K562 (cell line): ENCODE measurements around the gene SORCS2. TPM values are rescaled to one million over a fixed set of nuclear protein-coding genes. Genes with fewer than 3 reads are reported as not detected.

Experiments
- BRCA1 ChIP-seq, 2 experiments: fragments of 450-650 bp in 1 of 2; sonication (generic) in 1 of 2; formaldehyde crosslinking in 1 of 2; IDR thresholded peaks; 2 replicates each; pipeline versions ENCODE4 v1.5.0 to v1.6.1; 2017 to 2020; ENCODE audit warnings: mild to moderate bottlenecking in 1 of 2, missing genetic modification reagents in 1 of 2
- DIDO1 ChIP-seq: fragments of 450-650 bp; IDR thresholded peaks from 2 replicates; pipeline ENCODE4 v1.6.1; 2016; ENCODE audit warnings: low read depth, missing biosample characterization, missing genetic modification characterization
- ETV1 ChIP-seq: fragments of 450-650 bp; conservative IDR thresholded peaks from 2 replicates; pipeline ENCODE4 v1.6.1; 2016; ENCODE audit warnings: missing genetic modification characterization, control low read depth, low read depth, missing compliant biosample characterization
- L3MBTL2 ChIP-seq: fragments of 450-650 bp; IDR thresholded peaks from 2 replicates; pipeline ENCODE4 v1.6.1; 2016; ENCODE audit warnings: mild to moderate bottlenecking, moderate library complexity
- MAFF ChIP-seq: IDR thresholded peaks from 2 replicates; pipeline ENCODE4 v1.6.1; 2012; ENCODE audit warnings: low read length, improper control_type of control experiment
- MEF2D ChIP-seq: conservative IDR thresholded peaks from 2 replicates; pipeline ENCODE4 v1.6.1; 2016; ENCODE audit warnings: low read depth, missing genetic modification characterization, missing compliant biosample characterization
- RBM22 ChIP-seq: fragments of 200-400 bp; formaldehyde crosslinking; IDR thresholded peaks from 2 replicates; pipeline ENCODE4 v1.6.1; 2018; ENCODE audit warnings: low read length, low read depth; ENCODE audit not compliant: poor library complexity, severe bottlenecking
- ZZZ3 ChIP-seq: fragments of 450-650 bp; IDR thresholded peaks from 2 replicates; pipeline ENCODE4 v1.6.1; 2016; ENCODE audit warnings: antibody characterized with exemption, mild to moderate bottlenecking, moderate library complexity
- polyA plus RNA-seq, 8 experiments: library from polyadenylated mRNA; depleted of rRNA in 4 of 8; stranded (reverse) in 5 of 8; unstranded in 3 of 8; fragments of >200 nt; fragmentation: Nextera tagmentation in 2 of 8; fragmentation: Illumina TruSeq in 1 of 8; extraction: Ambion mirVana in 2 of 8; extraction: Trizol in 1 of 8; gene quantifications; 2 replicates each; pipeline versions ENCODE4 v1.2.1 to v1.2.3, GENCODE V29; 2011 to 2014; ENCODE audit warnings: inconsistent platforms in 1 of 8, missing spikeins in 1 of 8
- total RNA-seq, 7 experiments: library from RNA; depleted of rRNA in 6 of 7; stranded (reverse); fragments of >200 nt in 6 of 7; fragmentation: Illumina TruSeq in 2 of 7; extraction: Trizol in 2 of 7; gene quantifications; 2 replicates each; pipeline versions ENCODE4 v1.2.1 to v1.2.3, GENCODE V29; 2011 to 2021; ENCODE audit warnings: low replicate concordance in 1 of 7
- TF ChIP-seq, protein P1 (sequence below): sonication (generic); formaldehyde crosslinking; IDR thresholded peaks from 2 replicates; pipeline ENCODE4 v1.8.0; 2022; ENCODE audit warnings: mild to moderate bottlenecking, missing genetic modification reagents, borderline replicate concordance
- TF ChIP-seq, protein P2 (sequence below), 2 experiments: fragments of 450-650 bp in 1 of 2; sonication (generic) in 1 of 2; formaldehyde crosslinking; conservative IDR thresholded peaks; 2 replicates each; pipeline versions ENCODE4 v1.4.0 to v1.8.1; 2020 to 2022; ENCODE audit warnings: mild to moderate bottlenecking in 1 of 2, missing genetic modification reagents in 1 of 2

SORCS2 gene
- total and polyA plus RNA-seq, 9 of the 15 experiments (the other 6 are each of a cell fraction or from before 2014, with no cell fraction given), result not detected

DNA sequence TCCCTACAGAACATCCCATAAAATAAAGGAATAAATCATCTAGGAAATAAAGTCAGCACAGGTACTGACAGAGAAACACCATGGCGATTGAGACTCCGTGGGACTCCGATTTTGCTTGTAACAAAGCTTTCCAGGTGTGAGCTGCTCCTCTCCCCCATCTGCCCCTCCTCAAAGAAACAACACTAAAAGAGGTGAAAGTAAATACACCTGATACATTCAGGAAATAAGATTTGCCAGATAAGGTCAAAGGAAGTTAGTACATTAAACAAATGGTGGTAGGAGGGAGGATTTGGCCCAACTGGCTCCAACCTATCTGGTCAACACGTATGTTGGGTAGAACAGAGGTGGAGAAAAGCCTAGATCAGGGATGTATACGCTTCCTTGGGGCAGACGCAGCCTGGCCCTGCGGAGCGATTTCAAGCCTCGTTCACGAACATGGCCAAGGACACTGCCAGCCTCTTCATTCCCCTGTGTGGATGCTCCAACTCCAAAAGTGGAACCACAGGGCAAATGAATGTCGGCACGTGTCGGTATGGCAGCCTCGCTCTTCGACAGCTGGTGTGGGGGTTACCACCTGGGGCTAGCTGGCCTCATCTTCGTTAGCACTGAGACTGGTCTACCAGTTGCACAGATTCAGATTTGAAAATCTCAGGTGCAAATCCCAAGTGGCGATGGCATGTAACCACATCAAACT lies 584.8 kb downstream of the SORCS2 start (continued):
- TF ChIP-seq, protein P1, sequence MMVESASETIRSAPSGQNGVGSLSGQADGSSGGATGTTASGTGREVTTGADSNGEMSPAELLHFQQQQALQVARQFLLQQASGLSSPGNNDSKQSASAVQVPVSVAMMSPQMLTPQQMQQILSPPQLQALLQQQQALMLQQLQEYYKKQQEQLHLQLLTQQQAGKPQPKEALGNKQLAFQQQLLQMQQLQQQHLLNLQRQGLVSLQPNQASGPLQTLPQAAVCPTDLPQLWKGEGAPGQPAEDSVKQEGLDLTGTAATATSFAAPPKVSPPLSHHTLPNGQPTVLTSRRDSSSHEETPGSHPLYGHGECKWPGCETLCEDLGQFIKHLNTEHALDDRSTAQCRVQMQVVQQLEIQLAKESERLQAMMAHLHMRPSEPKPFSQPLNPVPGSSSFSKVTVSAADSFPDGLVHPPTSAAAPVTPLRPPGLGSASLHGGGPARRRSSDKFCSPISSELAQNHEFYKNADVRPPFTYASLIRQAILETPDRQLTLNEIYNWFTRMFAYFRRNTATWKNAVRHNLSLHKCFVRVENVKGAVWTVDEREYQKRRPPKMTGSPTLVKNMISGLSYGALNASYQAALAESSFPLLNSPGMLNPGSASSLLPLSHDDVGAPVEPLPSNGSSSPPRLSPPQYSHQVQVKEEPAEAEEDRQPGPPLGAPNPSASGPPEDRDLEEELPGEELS (CRISPR knock-in tag), result no peak
- TF ChIP-seq, protein P2, sequence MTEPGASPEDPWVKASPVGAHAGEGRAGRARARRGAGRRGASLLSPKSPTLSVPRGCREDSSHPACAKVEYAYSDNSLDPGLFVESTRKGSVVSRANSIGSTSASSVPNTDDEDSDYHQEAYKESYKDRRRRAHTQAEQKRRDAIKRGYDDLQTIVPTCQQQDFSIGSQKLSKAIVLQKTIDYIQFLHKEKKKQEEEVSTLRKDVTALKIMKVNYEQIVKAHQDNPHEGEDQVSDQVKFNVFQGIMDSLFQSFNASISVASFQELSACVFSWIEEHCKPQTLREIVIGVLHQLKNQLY (CRISPR knock-in tag; conservative IDR thresholded peaks at IDR 0.05), result no peak
- TF ChIP-seq MAFF (no peak), BRCA1 (IDR thresholded peaks at IDR 0.05) (no peak), BRCA1 (CRISPR knock-in tag; IDR thresholded peaks at IDR 0.05) (no peak), ZZZ3 (no peak), DIDO1 (tag) (no peak), ETV1 (tag) (no peak), RBM22 (no peak), L3MBTL2 (peak; percentile 66), MEF2D (tag) (no peak)
